Hematopoietic multipotent progenitor cell (in vitro differentiated cells): ENCODE measurements around the gene AFDN. TPM values are rescaled to one million over a fixed set of nuclear protein-coding genes. Genes with fewer than 3 reads are reported as not detected.

ENCODE experiments used
- DNase-seq, 3 donors: peaks; one replicate each; pipeline ENCODE4 v3.0.0-alpha.2; 2011 to 2015; ENCODE audit warnings: low read depth in 2 of 3, low spot score in 2 of 3
- total RNA-seq: library from RNA; depleted of rRNA; stranded (reverse); fragments of >200 nt; gene quantifications from one replicate; pipeline ENCODE4 v1.2.3, GENCODE V29; 2012

Gene AFDN
- total RNA-seq, 1 donor = 3.2 TPM

GRCh38 chr6:167811442-167812087 is 15.1 kb upstream of the AFDN start:
- DNase-seq = peak in 1 of 3 donors; percentile 37

GRCh38 chr6:167812088-167812487 is 14.6 kb upstream of the AFDN start:
- DNase-seq = no peak

DNA sequence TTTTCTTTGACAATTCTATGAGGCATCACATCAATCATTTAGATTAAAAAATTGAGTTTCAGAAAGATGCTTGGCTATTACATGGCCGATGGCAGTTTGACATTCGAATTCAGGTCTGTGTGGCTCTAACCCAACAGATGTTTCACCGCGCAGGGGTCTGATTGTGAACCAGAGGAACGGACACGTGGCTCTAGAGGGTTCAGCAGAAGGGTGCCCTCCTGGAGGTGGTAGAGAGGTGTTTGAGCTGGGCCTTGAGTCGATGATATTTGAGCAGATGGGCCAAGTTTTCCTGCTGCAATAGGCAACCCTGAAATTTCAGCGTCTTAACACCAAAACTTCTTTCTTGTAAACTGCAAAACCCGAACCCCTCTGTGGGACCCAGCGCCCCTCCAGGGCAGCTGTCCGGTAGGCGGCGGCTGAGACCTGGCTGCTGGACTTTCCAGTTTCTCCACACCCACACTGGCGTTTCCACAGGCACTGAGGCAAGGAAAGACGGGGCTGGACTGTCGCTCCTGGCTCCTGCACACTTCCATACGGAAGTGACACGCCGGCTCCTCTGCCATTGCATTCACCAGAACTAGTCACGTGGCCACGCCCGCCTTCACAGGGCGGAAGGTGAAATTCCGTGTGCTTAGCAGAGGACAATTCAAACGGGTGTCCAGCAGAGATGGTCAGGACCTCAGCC is 11.3 kb upstream of the AFDN start:
- no peak for DNase-seq

- DNase-seq = no peak
Measured at GRCh38 chr6:167817016-167817415, 9.7 kb upstream of the AFDN start.

DNA sequence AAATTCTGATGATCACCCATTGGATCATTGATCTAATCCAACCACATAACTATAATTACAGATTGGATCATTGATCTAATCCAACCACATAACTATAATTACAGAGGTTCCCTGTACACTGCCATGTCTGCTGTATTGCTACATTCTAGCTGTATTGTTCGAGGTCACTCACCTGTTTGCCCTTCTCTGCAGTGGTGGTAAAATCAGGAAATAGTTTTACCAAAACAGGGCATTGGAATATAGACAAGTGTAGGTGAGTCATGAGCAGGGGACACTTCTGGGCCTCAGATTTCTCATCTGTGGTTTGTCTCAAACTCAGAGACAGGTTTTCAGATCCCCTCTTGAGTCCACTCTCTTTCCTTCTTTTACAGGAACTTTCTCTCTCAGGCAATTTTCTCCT is 9.0 kb upstream of the AFDN start:
- no peak for DNase-seq

- DNase-seq = peak in 1 of 3 donors; percentile 36
Measured at GRCh38 chr6:167819576-167819975, 7.1 kb upstream of the AFDN start.

- DNase-seq = no peak
Measured at GRCh38 chr6:167820681-167821080, 6.0 kb upstream of the AFDN start.

- DNase-seq = no peak
Measured at GRCh38 chr6:167824591-167825331, 1.9 kb upstream of the AFDN start.

DNA sequence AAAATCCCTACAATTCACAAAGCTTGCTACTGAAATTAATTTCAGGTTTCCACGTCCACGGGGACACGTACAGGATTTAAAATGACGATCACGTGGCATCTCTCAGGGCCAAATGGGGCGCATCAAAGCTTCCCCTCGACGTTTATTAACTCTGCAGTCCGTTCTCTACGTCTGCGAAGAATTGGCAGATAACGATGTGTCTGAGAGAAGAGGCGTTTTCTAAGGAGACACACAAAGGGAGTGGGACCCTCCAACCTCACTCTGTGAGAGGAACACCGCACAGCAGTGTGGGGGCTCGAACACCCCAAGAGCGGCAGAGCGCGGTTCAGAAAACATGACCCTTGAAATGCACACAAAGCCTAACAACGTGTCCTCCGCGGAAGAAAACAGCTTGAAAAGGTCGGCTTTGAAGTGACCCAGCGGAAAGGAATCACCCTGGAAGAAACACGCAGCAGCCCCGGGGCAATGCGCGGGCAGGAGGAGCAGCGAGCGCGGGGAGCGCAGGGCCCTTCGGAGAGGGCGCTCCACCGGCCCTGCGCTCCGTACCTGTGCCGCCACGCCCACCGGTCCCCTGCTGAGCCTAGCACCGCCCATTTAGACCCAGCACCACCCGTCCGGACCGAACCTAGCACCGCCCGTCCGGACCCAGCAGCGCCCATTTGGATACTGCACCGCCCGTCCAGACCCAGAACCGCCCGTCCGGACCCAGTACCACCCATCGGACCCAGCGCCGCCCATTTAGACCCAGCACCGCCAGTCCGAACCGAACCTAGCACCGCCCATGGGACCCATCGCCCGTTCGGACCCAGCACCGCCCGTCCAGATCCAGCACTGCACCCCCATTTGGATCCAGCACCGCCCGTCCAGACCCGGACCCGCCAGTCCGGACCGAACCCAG is 1.1 kb upstream of the AFDN start:
- DNase-seq = peak in 1 of 3 donors; percentile 22

DNA sequence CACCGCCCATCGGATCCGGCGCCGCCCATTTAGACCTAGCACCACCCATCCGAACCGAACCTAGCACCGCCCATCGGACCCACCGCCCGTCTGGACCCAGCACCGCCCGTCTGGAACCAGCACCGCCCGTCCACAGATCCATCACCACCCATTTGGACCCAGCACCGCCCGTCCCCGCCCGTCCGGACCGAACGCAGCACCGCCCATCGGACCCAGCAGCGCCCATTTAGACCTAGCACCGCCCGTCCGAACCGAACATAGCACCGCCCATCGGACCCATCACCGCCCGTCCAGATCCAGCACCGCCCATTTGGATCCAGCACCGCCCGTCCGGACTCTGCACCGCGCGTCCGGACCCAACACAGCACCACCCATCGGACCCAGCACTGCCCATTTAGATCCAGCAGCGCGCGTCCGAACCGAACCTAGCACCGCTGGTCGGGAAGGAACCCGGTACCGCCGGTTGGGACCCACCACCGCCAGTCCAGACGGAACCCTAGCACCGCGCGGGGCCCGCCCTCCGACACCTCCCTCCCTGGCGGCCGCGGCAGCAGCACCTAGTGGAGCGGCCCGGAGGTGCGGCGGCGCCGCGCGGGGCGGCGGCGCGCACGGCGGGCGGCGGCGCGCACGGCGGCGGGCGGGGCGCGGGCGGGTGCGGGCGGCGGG is 348 bp upstream of the AFDN start:
- peak in 2 of 3 donors; percentile 17 to 63 for DNase-seq

- peak in 1 of 3 donors; percentile 28 for DNase-seq
Measured at GRCh38 chr6:167827583-167828324, 1.0 kb downstream of the AFDN start.

DNA sequence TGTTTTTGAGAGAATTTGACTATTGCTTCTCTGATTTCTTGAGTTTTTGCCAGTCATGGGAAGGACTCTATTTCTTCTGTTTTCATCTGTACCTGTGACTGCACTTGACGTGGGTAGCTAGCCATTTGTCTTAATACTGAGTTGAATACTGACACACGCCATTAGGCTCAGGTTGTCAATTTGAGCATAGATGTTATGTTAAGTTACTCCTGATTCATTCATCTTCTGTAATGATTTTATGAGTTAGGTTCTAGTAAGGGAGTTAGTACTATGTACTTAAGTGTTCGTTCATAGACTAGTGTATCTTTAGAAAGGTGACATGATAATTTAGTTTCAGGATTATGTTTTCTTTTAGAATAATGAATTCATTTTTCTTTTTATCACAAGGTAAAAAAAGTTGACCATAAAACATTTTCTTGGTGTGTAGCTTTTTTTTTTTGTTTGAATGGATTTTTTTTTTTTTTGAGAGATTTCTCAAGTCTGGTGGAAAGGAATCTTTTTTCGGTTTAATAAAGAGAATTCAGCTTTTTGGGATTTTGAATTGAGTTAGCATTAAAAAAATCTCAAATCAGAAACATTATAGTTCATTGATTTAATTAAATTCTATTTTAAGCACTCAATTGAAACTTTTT is 1.7 kb downstream of the AFDN start:
- DNase-seq = no peak

DNA sequence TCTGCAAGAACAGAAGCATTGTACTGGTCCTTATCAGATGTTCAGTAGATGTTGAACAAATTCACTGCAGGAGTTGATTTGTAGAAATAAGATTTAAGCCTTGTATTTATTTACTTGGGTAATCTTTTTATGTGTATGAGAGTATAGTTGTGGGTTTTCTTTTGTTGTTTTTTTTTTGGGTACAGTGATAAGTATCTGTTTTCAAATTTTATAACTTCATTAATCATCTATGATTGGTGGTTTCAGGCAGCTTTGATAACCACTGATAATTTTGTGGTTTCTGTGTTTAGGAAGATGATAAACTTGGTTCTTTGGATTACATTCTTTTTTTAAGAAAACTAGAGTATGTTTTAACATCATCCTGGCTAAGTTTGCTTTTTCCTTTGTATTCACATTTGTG is 2.8 kb downstream of the AFDN start:
- DNase-seq = no peak

- no peak for DNase-seq
Measured at GRCh38 chr6:167831281-167831828, 4.6 kb downstream of the AFDN start.

DNA sequence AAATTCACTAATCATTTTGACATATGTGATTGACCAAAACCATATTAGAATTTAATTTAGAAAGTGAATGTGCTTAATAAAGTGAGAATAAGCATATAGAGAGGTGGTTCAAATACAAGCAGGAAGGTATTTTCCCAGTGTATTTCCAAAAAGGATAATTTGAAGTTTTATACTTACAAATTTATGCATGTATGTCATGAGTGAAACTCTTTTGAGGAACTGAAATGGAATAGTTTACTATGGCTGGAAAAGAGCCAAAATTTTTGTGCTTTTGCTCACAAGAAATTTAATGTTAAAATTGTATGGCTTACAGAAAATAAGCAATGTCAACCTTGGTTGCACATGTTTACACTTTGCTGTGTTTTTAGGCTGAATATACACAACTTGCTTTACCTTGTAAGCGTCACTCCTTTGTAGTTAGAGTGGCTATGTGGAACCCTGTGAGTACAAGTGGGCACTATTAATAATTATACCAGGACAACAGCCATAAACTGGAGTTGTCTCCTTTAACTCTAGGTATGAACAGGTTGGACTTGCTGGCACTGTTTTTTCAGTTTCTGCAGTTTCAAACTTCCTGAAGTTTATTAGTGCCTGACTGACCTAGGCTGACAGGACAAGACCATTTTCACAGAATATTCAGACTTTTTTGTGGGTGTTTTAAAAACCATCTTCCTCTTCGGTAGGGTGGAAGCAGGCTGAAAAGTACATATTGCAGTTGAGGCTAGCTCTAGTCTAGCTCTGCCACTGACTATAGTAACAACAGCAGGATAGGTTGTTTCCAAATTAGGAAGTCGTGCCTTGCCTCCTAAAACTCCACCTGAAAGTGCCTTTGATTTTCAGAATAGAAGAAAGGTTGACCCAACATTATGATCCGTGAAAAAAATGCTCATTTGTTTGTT is 6.0 kb downstream of the AFDN start:
- peak in 1 of 3 donors; percentile 37 for DNase-seq

DNA sequence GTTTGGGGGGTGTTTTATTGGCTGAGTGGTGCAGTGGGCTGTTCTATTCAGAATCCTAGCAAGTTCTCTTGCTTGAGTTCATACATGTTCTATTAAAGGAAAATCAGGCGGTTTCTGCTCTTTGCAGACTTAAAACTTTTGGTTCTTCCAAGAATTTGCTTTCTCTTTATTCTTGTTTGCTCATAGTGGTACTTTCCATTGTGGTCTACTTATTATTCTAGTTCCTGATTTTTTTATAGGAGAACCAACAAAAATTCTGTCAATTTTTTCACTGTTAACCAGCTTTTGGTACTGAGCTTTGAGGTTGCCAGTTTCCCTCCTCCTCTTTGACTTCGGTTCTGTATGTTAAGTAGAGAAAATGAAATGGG is 6.7 kb downstream of the AFDN start:
- peak in 1 of 3 donors; percentile 51 for DNase-seq

DNA sequence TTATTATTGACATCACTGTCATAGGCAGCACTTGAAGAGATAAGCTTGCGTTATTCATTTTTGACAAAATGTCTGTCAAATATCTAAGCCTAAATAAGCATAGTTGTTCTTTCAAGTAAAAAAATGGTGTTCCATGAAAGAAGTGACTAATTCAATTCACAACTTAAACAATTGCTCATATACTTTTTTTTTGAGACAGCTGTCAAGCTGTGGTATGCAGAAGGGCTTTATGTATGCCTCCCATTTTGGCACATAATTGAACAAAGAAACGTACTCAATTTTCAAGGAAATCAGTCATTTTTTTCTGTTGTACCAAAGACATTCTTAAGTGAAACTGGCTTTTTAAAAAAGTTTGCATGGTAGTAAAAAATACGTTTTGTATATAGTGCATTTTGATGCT is 8.5 kb downstream of the AFDN start:
- DNase-seq = no peak

DNA sequence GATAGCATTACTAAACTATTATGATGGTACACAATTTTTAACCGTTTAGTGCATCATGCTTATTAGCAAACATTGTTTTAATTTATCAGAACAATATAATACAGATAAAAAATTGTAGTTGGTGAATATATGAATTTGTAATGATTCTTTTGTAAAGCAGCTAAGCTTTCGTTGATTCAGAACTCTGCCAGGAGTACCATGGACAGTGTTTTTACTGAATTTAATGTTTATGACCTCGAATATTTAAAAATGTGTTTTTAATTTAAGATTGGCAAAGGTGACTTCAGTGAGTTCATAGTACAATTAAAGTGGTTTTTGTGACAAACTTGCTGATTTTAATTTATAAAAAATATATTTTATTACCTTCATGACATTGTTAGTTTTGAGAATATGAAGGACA is 10.0 kb downstream of the AFDN start:
- no peak for DNase-seq
